GM19035 (cell line): ENCODE results near the gene TAS2R1.

Experiments used
- ATAC-seq: cut with Tn5 transposase; IDR thresholded peaks from one replicate; pipeline ENCODE4 v1.9.1; 2021; ENCODE audit not compliant: unreplicated experiment

The TAS2R1 gene

DNA sequence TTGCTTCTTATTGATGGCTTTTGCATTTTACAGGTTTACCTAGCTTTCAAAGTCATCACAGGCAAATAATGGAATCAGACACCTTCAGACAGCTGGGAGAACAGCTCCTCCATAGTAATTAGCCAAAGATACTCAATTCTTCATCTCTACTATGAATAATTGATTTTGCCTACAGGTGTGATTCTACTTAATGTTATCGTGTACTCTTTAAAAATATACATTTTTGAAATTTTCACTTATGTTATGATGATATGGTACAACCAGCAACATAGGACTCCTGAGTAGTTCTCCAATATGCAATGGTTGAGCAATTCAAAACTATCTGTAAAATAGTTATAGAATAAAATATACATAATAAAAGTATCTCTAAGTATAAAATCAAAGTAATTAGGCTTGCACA lies at the start of gene TAS2R1:
TAS2R1 (minus strand) TSS at position 101 of the 400 bp plus-strand sequence. CDS start 319 bp downstream, outside the sequence.
- no peak for ATAC-seq

GRCh38 chr5:9670371-9670770 lies 40.2 kb upstream of the TAS2R1 start:
- ATAC-seq = no peak

DNA sequence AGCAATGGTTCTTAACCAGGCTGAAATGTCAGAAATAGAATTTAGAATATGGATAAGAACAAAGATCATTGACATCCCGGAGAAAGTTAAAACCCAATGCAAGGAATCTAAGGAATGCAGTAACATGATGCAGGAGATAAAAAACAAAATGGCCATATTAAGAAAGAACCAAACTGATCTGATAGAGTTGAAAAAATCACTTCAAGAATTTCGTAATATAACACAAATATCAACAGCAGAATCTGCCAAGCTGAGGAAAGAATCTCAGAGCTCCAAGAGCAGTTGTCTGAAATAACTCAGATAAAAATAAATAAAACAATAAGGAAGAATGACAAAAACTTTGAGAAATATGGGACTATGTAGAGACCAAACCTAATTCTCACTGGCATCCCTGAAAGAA lies 37.8 kb upstream of the TAS2R1 start:
- no peak for ATAC-seq

- no peak for ATAC-seq
Observed at GRCh38 chr5:9663891-9664290, 33.7 kb upstream of the TAS2R1 start.

DNA sequence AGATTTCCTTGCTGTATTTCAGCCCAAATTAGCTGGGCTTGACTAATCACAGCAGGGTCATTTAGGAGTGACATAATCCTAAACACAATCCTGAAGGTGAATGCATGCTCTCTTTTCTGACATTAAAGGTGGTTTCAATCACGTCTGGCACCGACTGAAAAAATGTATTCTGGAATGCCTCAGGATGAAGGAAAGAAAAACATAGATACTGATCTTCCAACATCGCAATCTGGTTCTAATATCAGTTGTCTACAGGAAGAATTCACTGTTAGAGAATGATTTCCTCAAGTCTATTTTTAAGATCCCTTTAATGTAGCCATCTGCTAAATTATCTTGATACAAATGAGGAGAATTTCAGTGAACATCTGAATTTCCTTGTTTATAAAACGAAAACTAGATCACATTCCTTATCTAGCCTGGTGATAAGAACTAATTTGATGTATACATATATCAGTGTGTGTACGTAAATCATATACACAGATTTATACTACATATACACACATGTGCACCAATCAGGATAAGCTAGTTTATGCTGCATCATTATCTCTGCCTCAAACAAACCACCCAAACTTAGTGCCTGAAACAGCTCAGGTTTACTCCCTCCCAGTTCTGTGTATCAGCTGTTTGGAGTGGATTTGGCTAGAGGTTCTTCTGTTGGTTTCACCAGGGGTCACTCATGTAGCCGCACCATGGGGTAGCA lies 31.3 kb upstream of the TAS2R1 start:
- ATAC-seq = no peak

DNA sequence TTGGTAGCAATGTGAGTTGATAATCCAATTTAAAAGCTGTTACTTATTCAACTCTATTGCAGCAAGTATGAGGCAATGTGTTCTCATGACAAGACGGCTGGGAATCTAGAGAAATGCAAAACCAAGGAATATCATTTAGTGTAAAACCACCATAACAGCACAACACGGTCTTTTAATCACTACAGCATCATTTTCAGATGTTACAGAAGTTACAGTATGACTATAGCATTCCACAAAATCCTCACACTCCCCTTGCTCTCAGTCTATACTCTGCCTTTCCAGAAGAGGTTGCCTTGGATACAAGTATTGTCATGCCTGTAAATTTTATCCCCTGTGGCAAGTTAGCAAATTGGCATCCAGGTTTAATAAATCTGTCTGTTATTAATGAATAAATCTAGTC lies 28.6 kb upstream of the TAS2R1 start:
- ATAC-seq = no peak

- no peak for ATAC-seq
Observed at GRCh38 chr5:9657819-9658218, 27.7 kb upstream of the TAS2R1 start.

DNA sequence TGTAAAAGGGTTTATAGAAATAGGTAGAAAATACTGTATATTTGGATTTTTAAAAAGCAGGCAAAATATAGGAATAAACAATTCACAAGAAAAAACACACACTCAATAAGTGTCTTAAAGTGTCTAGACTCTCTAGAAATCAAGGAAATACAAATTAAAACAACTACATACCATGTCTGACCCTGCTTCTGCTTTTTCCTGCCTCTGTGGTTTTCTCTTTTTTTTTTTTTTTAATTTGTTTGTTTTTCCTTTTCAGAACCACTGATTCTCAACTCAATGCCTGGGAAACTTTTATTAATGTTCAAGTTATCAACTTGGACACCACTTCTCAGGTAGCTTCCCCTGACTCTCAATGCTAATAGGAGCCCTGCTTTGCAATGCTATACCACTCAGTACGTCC lies 25.5 kb upstream of the TAS2R1 start:
- no peak for ATAC-seq

- no peak for ATAC-seq
Observed at GRCh38 chr5:9654886-9655285, 24.7 kb upstream of the TAS2R1 start.

- peak; percentile 84 for ATAC-seq
Observed at GRCh38 chr5:9653811-9654210, 23.7 kb upstream of the TAS2R1 start.

DNA sequence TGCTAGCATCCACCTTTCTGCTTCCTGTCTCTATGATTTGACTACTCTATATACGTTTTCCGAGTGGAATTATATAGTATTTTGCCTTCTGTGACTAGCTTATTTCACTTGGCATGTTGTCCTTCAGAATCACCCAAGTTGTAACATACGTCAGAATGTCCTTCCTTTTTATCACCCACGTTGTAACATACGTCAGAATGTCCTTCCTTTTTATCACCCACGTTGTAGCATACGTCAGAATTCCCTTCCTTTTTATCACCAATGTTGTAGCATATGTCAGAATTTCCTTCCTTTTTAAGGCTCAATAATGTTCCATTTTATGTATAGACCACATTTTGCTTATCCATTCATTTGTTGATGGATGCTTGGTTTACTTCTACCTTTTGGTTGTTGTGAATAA lies 22.9 kb upstream of the TAS2R1 start:
- ATAC-seq = no peak

DNA sequence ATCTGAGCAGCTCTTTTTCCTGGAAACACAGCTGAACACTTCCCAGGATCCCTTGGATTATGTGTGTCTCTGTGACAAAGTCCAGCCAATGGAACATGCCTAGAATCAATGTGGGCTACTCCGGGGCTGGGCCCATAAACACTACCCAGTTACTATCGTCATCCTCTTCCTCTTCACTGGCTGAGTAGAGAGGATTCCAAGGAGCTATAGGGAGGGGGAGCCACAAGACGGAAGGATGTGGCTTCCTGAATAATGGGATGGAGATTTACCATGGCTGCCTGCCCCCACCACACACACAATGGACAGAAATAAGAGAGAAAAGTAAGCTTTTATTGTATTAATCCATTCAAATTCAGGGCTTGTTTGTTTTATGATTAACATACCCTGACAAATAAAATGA lies 22.1 kb upstream of the TAS2R1 start:
- ATAC-seq = no peak

DNA sequence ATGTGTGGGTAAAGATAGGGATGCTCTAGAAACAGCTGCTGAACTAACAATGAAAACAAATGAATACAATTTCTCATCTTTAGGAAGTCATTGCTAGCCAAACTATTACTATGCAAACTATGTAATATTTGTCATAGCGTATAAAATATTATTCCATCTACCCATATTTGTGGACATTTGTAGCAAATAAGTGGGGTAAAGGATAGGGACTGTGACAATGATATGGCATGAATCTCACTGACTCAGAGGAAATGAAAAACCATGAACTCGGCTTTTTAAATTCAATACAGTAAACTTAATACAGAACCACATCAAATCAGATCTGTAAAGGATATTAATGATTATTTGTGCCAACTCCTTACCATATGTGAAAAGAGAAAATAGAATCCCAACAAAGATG lies 16.7 kb upstream of the TAS2R1 start:
- ATAC-seq = no peak

GRCh38 chr5:9644630-9645029 lies 14.5 kb upstream of the TAS2R1 start:
- ATAC-seq = no peak

- no peak for ATAC-seq
Observed at GRCh38 chr5:9642621-9643020, 12.5 kb upstream of the TAS2R1 start.

- ATAC-seq = no peak
Observed at GRCh38 chr5:9641806-9642355, 11.7 kb upstream of the TAS2R1 start.

DNA sequence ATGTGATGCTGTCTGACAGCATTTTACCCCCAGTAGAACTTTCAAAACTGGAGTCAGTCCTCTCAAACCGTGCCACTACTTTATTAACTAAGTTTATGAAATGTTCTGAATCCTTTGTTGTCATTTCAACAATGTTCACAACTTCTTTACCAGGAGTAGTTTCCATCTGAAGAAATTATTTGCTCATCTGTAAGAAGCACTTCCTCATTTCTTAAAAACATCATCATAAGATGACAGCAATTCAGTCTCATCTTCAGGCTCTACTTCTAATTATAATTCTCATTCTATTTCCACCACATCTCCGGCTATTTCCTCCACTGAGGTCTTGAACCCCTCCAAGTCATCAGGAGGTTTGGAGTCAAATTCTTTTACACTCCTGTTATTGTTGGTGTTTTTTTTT lies 2.3 kb upstream of the TAS2R1 start:
- no peak for ATAC-seq

- ATAC-seq = no peak
Observed at GRCh38 chr5:9627541-9627940, 2.6 kb downstream of the TAS2R1 start.

DNA sequence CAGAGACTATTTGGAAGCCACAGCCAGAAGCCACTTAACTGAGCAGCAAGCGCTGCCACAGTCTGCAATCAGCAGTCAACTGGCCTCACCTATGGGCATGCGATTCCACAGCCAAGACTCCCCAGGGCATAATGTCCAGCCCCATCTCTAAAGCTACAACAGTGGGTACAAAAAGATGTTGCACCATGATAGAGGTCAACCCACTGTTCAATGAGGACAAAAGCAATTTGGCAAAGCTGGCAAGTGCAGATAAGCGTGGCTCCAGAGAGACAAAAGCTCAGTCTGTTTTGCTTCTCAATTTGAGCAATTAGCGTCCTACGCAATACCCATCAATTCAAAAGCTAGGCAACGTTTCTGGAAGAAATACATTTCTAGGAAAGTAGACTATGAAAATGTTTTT lies 3.2 kb downstream of the TAS2R1 start:
- ATAC-seq = no peak

DNA sequence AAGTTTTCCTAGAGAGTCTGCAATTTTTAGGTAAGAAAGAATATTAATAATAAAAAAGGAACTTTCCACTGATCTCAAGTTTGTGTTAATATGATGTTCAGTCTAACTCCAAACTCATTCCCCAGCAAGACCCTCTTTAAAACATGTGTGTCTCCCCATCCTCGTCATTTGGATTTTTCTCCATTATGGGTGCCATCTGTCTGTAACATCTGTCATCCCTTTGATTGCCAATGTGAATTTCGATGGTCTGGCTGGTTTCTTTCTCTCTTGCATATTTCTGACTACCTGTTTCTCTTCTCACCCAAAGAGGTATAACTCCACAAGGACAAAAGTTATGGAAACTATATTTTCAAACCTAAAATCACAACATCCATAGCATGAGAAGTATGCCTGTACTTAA lies 4.4 kb downstream of the TAS2R1 start:
- ATAC-seq = no peak

DNA sequence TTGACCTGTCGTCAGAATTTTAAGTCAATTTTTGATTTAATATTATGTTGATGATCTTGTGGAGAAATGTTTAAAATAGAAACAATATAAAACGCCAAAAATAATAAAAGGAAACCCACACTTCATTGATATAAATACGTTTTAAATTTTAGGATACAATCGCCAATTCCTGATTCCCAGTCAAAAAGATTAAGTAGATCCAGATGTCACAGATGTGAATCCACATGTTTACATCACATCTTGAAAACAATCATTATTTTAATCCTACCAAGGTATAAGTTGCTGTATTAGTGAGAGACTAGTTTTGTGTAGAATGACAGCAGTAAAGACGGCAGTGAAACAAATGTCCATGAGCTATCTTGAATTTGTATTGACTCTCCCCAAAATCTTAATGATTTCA lies 4.9 kb downstream of the TAS2R1 start:
- no peak for ATAC-seq

DNA sequence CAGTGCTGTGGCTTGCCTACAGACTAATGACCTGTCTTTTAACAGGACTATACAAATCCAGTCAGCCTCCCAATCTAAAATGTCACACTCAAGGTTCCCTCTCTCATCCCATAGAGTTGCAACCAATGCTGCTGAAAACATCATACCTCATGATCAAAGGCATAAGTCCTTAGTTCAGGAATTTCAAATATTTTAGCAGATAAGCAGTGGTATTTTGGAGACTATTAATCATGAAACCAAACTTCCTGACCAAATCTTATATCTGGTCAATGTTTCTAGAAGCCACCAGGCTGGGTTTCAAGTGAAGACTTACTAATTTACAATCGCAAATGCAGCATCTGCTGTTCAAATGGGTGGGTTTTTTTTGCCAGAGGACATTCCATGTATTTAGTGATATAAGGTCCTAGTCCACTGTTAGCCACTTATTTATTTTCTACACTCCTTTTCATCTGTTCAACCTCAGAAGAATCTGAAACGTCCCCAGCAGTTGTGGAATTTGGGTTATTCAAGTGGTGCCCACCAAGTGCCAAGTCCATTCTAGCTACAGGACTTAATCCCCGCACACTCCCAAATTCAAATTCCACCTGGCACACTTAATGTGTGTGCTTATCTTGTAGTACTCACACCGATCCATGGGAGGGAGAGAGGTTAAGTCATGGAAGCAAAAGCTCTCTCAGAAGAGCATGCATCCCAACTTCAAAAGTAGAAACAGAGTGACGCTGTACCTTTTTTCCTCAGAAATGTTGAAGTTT lies 5.8 kb downstream of the TAS2R1 start:
- ATAC-seq = no peak
